Osteoblast (primary cell): ENCODE results near the gene PAK1. TPM values are rescaled to one million over a fixed set of nuclear protein-coding genes. Genes with fewer than 3 reads are reported as not detected.

Source experiments
- DNase-seq: peaks from one replicate; pipeline ENCODE4 v3.0.0; 2011; ENCODE audit warnings: low spot score, mixed read lengths; ENCODE audit not compliant: insufficient read length; ENCODE audit errors: missing footprints
- H2AFZ ChIP-seq: 2 replicates; pipeline ENCODE4 v1.6.0; 2011; ENCODE audit warnings: mild to moderate bottlenecking, low read length
- H3K27ac ChIP-seq: 2 replicates; pipeline ENCODE4 v1.5.1; 2011; ENCODE audit warnings: mild to moderate bottlenecking, low read depth, low read length, moderate library complexity
- H3K27me3 ChIP-seq: 2 replicates; pipeline ENCODE4 v1.6.0; 2012; ENCODE audit warnings: mild to moderate bottlenecking, control low read depth, inconsistent platforms, low read length, moderate library complexity; ENCODE audit not compliant: insufficient read depth
- H3K36me3 ChIP-seq: 2 replicates; pipeline ENCODE4 v1.5.1; 2011; ENCODE audit warnings: mild to moderate bottlenecking, low read length, control low read depth, moderate library complexity; ENCODE audit not compliant: insufficient read depth
- H3K4me1 ChIP-seq: 2 replicates; pipeline ENCODE4 v1.5.1; 2011; ENCODE audit warnings: mild to moderate bottlenecking, low read length, control low read depth, moderate library complexity; ENCODE audit not compliant: insufficient read depth
- H3K4me2 ChIP-seq: 2 replicates; pipeline ENCODE4 v1.6.0; 2011; ENCODE audit warnings: mild to moderate bottlenecking, low read length; ENCODE audit not compliant: insufficient read depth
- H3K4me3 ChIP-seq: fragments of 200-600 bp; sonication (generic); 3 replicates; pipeline ENCODE4 v1.5.1; 2012; ENCODE audit warnings: mild to moderate bottlenecking, low read length, inconsistent platforms; ENCODE audit not compliant: insufficient read depth
- H3K79me2 ChIP-seq: 2 replicates; pipeline ENCODE4 v1.6.0; 2012; ENCODE audit warnings: mild to moderate bottlenecking, low read length, control low read depth, inconsistent platforms; ENCODE audit not compliant: insufficient read depth
- H3K9me3 ChIP-seq: 2 replicates; pipeline ENCODE4 v1.5.1; 2011; ENCODE audit warnings: low read depth, low read length, control low read depth
- H4K20me1 ChIP-seq: 2 replicates; pipeline ENCODE4 v1.6.0; 2012; ENCODE audit warnings: mild to moderate bottlenecking, low read length, control low read depth; ENCODE audit not compliant: insufficient read depth
- CTCF ChIP-seq: IDR thresholded peaks from 2 replicates; pipeline ENCODE4 v1.5.1; 2011; ENCODE audit warnings: mild to moderate bottlenecking, low read depth, low read length, moderate library complexity; ENCODE audit errors: extremely low read depth
- total RNA-seq: library from RNA; depleted of rRNA; stranded (reverse); fragments of >200 nt; gene quantifications from 2 replicates; pipeline ENCODE4 v1.2.3, GENCODE V29; 2012

The PAK1 gene
- total RNA-seq, 1 donor: 34.4 TPM

- no peak for DNase-seq
- H3K27ac ChIP-seq: no peak overlapping the region
- peaks cover 4% of the 10 kb centered on the region for H3K27me3 ChIP-seq
- TF ChIP-seq CTCF: no peak
- no peaks in the 10 kb centered on the region for H3K36me3 ChIP-seq
- no peaks in the 10 kb centered on the region for H4K20me1 ChIP-seq
- H3K4me3 ChIP-seq: no peak overlapping the region
- H2AFZ ChIP-seq: no peak overlapping the region
- no peaks in the 10 kb centered on the region for H3K9me3 ChIP-seq
- no peaks in the 10 kb centered on the region for H3K79me2 ChIP-seq
- no peak overlapping the region for H3K4me2 ChIP-seq
- H3K4me1 ChIP-seq: no peaks in the 10 kb centered on the region
These were observed 24.8 kb downstream of the PAK1 start for GRCh38 chr11:77449060-77449521.

GRCh38 chr11:77448269-77448668, 25.6 kb downstream of the PAK1 start:
- Histone ChIP-seq H2AFZ (no peak overlapping the region), H3K4me3 (no peak overlapping the region), H3K4me1 (no peaks in the 10 kb centered on the region), H3K9me3 (no peaks in the 10 kb centered on the region), H4K20me1 (no peaks in the 10 kb centered on the region), H3K79me2 (no peaks in the 10 kb centered on the region), H3K36me3 (no peaks in the 10 kb centered on the region), H3K27ac (no peak overlapping the region), H3K4me2 (no peak overlapping the region), H3K27me3 (peaks cover 4% of the 10 kb centered on the region)
- no peak for TF ChIP-seq CTCF
- DNase-seq: no peak

- Histone ChIP-seq H3K9me3 (no peaks in the 10 kb centered on the region), H4K20me1 (no peaks in the 10 kb centered on the region), H3K4me1 (no peaks in the 10 kb centered on the region), H3K27me3 (peaks cover 4% of the 10 kb centered on the region), H3K36me3 (no peaks in the 10 kb centered on the region), H2AFZ (no peak overlapping the region), H3K4me2 (no peak overlapping the region), H3K79me2 (no peaks in the 10 kb centered on the region), H3K27ac (no peak overlapping the region), H3K4me3 (no peak overlapping the region)
- TF ChIP-seq CTCF: no peak
- no peak for DNase-seq
These were observed 26.8 kb downstream of the PAK1 start for GRCh38 chr11:77446911-77447629.

GRCh38 chr11:77444261-77444660, 29.6 kb downstream of the PAK1 start:
- Histone ChIP-seq H3K4me1 (no peaks in the 10 kb centered on the region), H2AFZ (no peak overlapping the region), H3K4me2 (no peak overlapping the region), H3K9me3 (no peaks in the 10 kb centered on the region), H3K79me2 (no peaks in the 10 kb centered on the region), H3K27me3 (peaks cover 5% of the 10 kb centered on the region), H3K36me3 (no peaks in the 10 kb centered on the region), H4K20me1 (no peaks in the 10 kb centered on the region), H3K4me3 (no peak overlapping the region), H3K27ac (no peak overlapping the region)
- TF ChIP-seq CTCF: no peak
- no peak for DNase-seq
